Breast epithelium (tissue), 4 donors: Measurements from ENCODE around the gene MACROD2. TPM values are rescaled to one million over a fixed set of nuclear protein-coding genes. Genes with fewer than 3 reads are reported as not detected.

Experiments
- DNase-seq, 2 donors: peaks; one replicate each; pipeline ENCODE4 v3.0.0-alpha.2; 2019; ENCODE audit warnings: low spot score in 2 of 2
- H3K27ac ChIP-seq, 2 donors: fragments of 200-600 bp; sonication (generic) in 1 of 2; one replicate each; pipeline ENCODE4 v1.5.1; 2016 to 2019; ENCODE audit warnings: mild to moderate bottlenecking in 1 of 2
- H3K27me3 ChIP-seq, 2 donors: fragments of 200-600 bp; sonication (generic) in 1 of 2; one replicate each; pipeline versions ENCODE4 v1.5.1 to v1.6.0; 2017 to 2019; ENCODE audit warnings: control low read depth in 1 of 2, mild to moderate bottlenecking in 1 of 2
- H3K36me3 ChIP-seq: fragments of 200-600 bp; one replicate; pipeline ENCODE4 v1.5.1; 2019
- H3K4me1 ChIP-seq, 2 donors: fragments of 200-600 bp; sonication (generic); one replicate each; pipeline ENCODE4 v1.5.1; 2016 to 2019; ENCODE audit warnings: control low read depth in 1 of 2
- H3K4me3 ChIP-seq, 3 donors: fragments of 200-600 bp; sonication (generic); 1 replicate in 2 of 3; 2 replicates in 1 of 3; pipeline ENCODE4 v1.5.1; 2016 to 2019; ENCODE audit warnings: mild to moderate bottlenecking in 3 of 3, moderate library complexity in 2 of 3
- H3K9me3 ChIP-seq, 2 donors: fragments of 200-600 bp; sonication (generic) in 1 of 2; one replicate each; pipeline ENCODE4 v1.5.1; 2016 to 2019; ENCODE audit warnings: control low read depth in 1 of 2
- CTCF ChIP-seq, 3 donors: fragments of 450-650 bp; IDR thresholded peaks; one replicate each; pipeline ENCODE4 v1.5.1; 2016 to 2017; ENCODE audit warnings: antibody characterized with exemption in 3 of 3, mild to moderate bottlenecking in 3 of 3, moderate library complexity in 3 of 3
- POLR2A ChIP-seq: fragments of 450-650 bp; IDR thresholded peaks from one replicate; pipeline ENCODE4 v1.6.1; 2016; ENCODE audit warnings: antibody characterized with exemption, mild to moderate bottlenecking, moderate library complexity
- POLR2AphosphoS5 ChIP-seq, 3 donors: sonication (generic); formaldehyde crosslinking; IDR thresholded peaks; one replicate each; pipeline ENCODE4 v1.6.1; 2017; ENCODE audit warnings: antibody characterized with exemption in 3 of 3
- intact Hi-C: fragments of 100-400 bp; cut with DNase I; formaldehyde crosslinking; loops from one replicate; pipeline ENCODE4 v1.15.1; 2023; ENCODE audit warnings: low total_unique reads
- total RNA-seq, 3 donors: library from RNA; depleted of rRNA; stranded (reverse); fragments of >200 nt; gene quantifications; one replicate each; pipeline ENCODE4 v1.1.0, GENCODE V29; 2016

Gene MACROD2
- total RNA-seq, 3 donors from 2014 or later, result 6.7 to 26.8 (median 8.8) TPM

GRCh38 chr20:16100111-16100510 is 2104.8 kb downstream of the MACROD2 start:
- intact Hi-C loops, result no loop called here
- no peaks in the 10 kb centered on the region for H3K9me3 ChIP-seq
- no peaks in the 10 kb centered on the region for H3K27me3 ChIP-seq
- H3K4me3 ChIP-seq, result no peak overlapping the region
- no peaks in the 10 kb centered on the region for H3K4me1 ChIP-seq
- TF ChIP-seq POLR2AphosphoS5 (IDR thresholded peaks at IDR 0.05) (no peak), POLR2A (no peak), CTCF (IDR thresholded peaks at IDR 0.05) (no peak)
- no peak overlapping the region for H3K27ac ChIP-seq
- no peak for DNase-seq
- no peaks in the 10 kb centered on the region for H3K36me3 ChIP-seq

DNA sequence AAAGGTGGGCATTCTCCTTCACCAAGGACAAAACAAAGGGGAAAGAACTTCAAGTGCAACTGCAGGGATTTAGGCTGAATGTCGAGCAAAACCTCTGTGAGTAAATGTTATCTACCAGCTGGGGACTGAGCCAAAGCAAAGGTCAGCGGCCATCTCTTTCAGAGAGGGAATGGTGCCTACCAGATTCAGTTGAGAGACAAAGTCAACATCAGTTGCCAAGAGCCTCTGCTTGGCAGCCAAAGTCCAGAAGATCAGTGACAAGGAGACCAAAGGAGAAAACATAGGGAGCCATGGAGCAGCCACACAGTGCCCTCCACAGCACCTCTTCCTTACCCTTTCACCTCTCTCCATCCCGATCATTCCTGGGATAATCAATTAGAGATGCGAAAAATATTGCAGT is 2105.5 kb downstream of the MACROD2 start:
- no peak for DNase-seq
- TF ChIP-seq POLR2AphosphoS5 (IDR thresholded peaks at IDR 0.05) (no peak), POLR2A (no peak), CTCF (IDR thresholded peaks at IDR 0.05) (no peak)
- no peaks in the 10 kb centered on the region for H3K27me3 ChIP-seq
- no peaks in the 10 kb centered on the region for H3K36me3 ChIP-seq
- intact Hi-C loops, result no loop called here
- H3K9me3 ChIP-seq, result no peaks in the 10 kb centered on the region
- no peaks in the 10 kb centered on the region for H3K4me1 ChIP-seq
- H3K4me3 ChIP-seq, result no peak overlapping the region
- H3K27ac ChIP-seq, result no peak overlapping the region

Other genes starting within 250 kb of the MACROD2 start
- 10 to 100 TPM; 13.8 to 19.0 (median 17.7) TPM for gene ESF1, start 210.6 kb upstream of the MACROD2 start, total RNA-seq
- 10 to 100 TPM; 15.7 to 20.5 (median 17.0) TPM for gene NDUFAF5, start 210.5 kb upstream of the MACROD2 start, total RNA-seq
- gene SEL1L2, start 4.9 kb upstream of the MACROD2 start, total RNA-seq, result 1 to 10 TPM in 1 of 3 donors, not detected in 2; 7.4 TPM